Nephron progenitor cell (in vitro differentiated cells): Measurements from ENCODE around the gene NR5A2.

ENCODE experiments used
- DNase-seq: peaks from one replicate; pipeline ENCODE4 v3.0.0; 2021
- H3K27ac Mint-ChIP-seq: 2 replicates; pipeline ENCODE4 v1.8.0; 2021; ENCODE audit warnings: mild to moderate bottlenecking, moderate library complexity, mixed read lengths
- H3K27me3 Mint-ChIP-seq: 2 replicates; pipeline ENCODE4 v1.8.0; 2021; ENCODE audit warnings: mild to moderate bottlenecking, low read depth, mixed read lengths; ENCODE audit not compliant: poor library complexity
- H3K36me3 Mint-ChIP-seq: 2 replicates; pipeline ENCODE4 v1.8.0; 2021; ENCODE audit warnings: low read depth, mixed read lengths
- H3K4me1 Mint-ChIP-seq: 2 replicates; pipeline ENCODE4 v1.8.0; 2021; ENCODE audit warnings: mixed read lengths
- H3K4me3 Mint-ChIP-seq: 2 replicates; pipeline ENCODE4 v1.8.0; 2021; ENCODE audit warnings: mild to moderate bottlenecking, moderate library complexity, mixed read lengths
- H3K9me3 Mint-ChIP-seq: 2 replicates; pipeline ENCODE4 v1.8.0; 2021; ENCODE audit warnings: mild to moderate bottlenecking, moderate library complexity, mixed read lengths
- CTCF ChIP-seq: fragments of 200-600 bp; sonication (generic); IDR thresholded peaks from 2 replicates; pipeline ENCODE4 v1.5.0; 2021; ENCODE audit warnings: antibody characterized with exemption

Gene NR5A2

GRCh38 chr1:200173097-200173618 is 145.6 kb downstream of the NR5A2 start:
- Mint-ChIP-seq H3K4me1 (peaks cover 12% of the 10 kb centered on the region), H3K36me3 (peaks cover 5% of the 10 kb centered on the region), H3K9me3 (no peaks in the 10 kb centered on the region), H3K27me3 (peaks cover 2% of the 10 kb centered on the region), H3K4me3 (no peak overlapping the region), H3K27ac (peak overlapping the region; percentile 14)
- no peak for TF ChIP-seq CTCF
- no peak for DNase-seq

GRCh38 chr1:200174525-200175295 is 147.2 kb downstream of the NR5A2 start:
- Mint-ChIP-seq H3K27me3 (peaks cover 6% of the 10 kb centered on the region), H3K4me1 (peaks cover 12% of the 10 kb centered on the region)
- DNase-seq = no peak

GRCh38 chr1:200176181-200176580 is 148.7 kb downstream of the NR5A2 start:
- no peak overlapping the region for H3K4me3 Mint-ChIP-seq
- no peak overlapping the region for H3K27ac Mint-ChIP-seq
- H3K9me3 Mint-ChIP-seq = no peaks in the 10 kb centered on the region
- peaks cover 6% of the 10 kb centered on the region for H3K27me3 Mint-ChIP-seq
- TF ChIP-seq CTCF = no peak
- peaks cover 12% of the 10 kb centered on the region for H3K4me1 Mint-ChIP-seq
- DNase-seq = no peak
- H3K36me3 Mint-ChIP-seq = peaks cover 5% of the 10 kb centered on the region

More at GRCh38 chr1:200174525-200175295, 147.2 kb downstream of the NR5A2 start:
- Mint-ChIP-seq H3K27ac (no peak overlapping the region), H3K36me3 (peaks cover 5% of the 10 kb centered on the region), H3K4me3 (no peak overlapping the region), H3K9me3 (no peaks in the 10 kb centered on the region)
- no peak for TF ChIP-seq CTCF

- peaks cover 5% of the 10 kb centered on the region for H3K36me3 Mint-ChIP-seq
- H3K4me1 Mint-ChIP-seq = peaks cover 12% of the 10 kb centered on the region
- H3K27me3 Mint-ChIP-seq = peaks cover 6% of the 10 kb centered on the region
- no peaks in the 10 kb centered on the region for H3K9me3 Mint-ChIP-seq
- no peak overlapping the region for H3K27ac Mint-ChIP-seq
- TF ChIP-seq CTCF = no peak
- DNase-seq = no peak
- no peak overlapping the region for H3K4me3 Mint-ChIP-seq
Measured at GRCh38 chr1:200176798-200177197, 149.3 kb downstream of the NR5A2 start.

DNA sequence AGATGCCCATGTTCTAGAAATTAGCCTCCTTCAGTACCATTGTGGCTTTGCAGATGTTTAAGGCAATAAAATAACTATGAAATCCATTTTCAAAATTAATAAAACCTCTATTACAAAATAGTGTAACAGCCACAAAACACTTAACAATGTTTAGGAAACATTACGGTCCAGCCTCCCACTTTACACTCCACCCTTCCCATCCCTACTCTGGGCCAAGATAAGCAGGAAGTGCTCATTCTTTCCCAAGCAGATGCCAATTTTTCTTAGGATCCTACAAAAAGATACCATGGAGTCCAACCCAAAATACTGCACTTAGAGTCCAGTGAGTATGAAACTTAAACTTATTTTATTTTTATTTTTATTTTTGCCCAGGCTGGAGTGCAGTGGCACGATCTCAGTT is 150.8 kb downstream of the NR5A2 start:
- peaks cover 5% of the 10 kb centered on the region for H3K36me3 Mint-ChIP-seq
- peaks cover 6% of the 10 kb centered on the region for H3K27me3 Mint-ChIP-seq
- H3K4me1 Mint-ChIP-seq = peaks cover 5% of the 10 kb centered on the region
- DNase-seq = no peak
- H3K9me3 Mint-ChIP-seq = no peaks in the 10 kb centered on the region
- no peak for TF ChIP-seq CTCF
- H3K27ac Mint-ChIP-seq = no peak overlapping the region
- no peak overlapping the region for H3K4me3 Mint-ChIP-seq
